H1 (cell line): ENCODE measurements around the gene HOXA10. TPM values are rescaled to one million over a fixed set of nuclear protein-coding genes. Genes with fewer than 3 reads are reported as not detected.

Experiments used
- CTCF ChIA-PET: fragments of 300-600 bp; sonication (Branson Sonifier 250); formaldehyde crosslinking; loops from one replicate; lab custom pipeline; 2021; ENCODE audit not compliant: partially characterized antibody; lab: Charles Lee
- POLR2A ChIA-PET: fragments of 300-600 bp; sonication (Branson Sonifier 250); formaldehyde crosslinking; loops from one replicate; lab custom pipeline; 2021; ENCODE audit warnings: inconsistent platforms; ENCODE audit not compliant: partially characterized antibody; lab: Charles Lee
- DNase-seq, 2 experiments: peaks; one replicate each; pipeline versions ENCODE4 v3.0.0 to v3.0.0-alpha.2; 2010 to 2022; ENCODE audit warnings: low spot score in 2 of 2, low read depth in 1 of 2, mixed read lengths in 1 of 2
- FAIRE-seq: peaks from 2 replicates; lab custom pipeline; 2011; peaks lifted over from hg19 to GRCh38; lab: Jason Lieb, UNC
- H2AFZ ChIP-seq: 2 replicates; pipeline ENCODE4 v1.8.1; 2012; ENCODE audit warnings: low read length, inconsistent platforms
- H2AK5ac ChIP-seq: 2 replicates; pipeline ENCODE4 v1.6.1; 2013; ENCODE audit warnings: low read depth, low read length
- H2BK120ac ChIP-seq: replicated peaks from 2 replicates; pipeline ENCODE3; 2013; ENCODE audit warnings: low read depth, low read length, inconsistent platforms
- H2BK12ac ChIP-seq: 2 replicates; pipeline ENCODE4 v1.6.1; 2013; ENCODE audit warnings: low read depth, low read length
- H2BK15ac ChIP-seq: 2 replicates; pipeline ENCODE4 v1.6.1; 2013; ENCODE audit warnings: low read length
- H2BK20ac ChIP-seq: 2 replicates; pipeline ENCODE4 v1.6.1; 2013; ENCODE audit warnings: low read length
- H2BK5ac ChIP-seq: 2 replicates; pipeline ENCODE4 v1.6.1; 2013; ENCODE audit warnings: low read depth, low read length
- H3K14ac ChIP-seq: 2 replicates; pipeline ENCODE4 v1.6.1; 2013; ENCODE audit warnings: inconsistent platforms; ENCODE audit not compliant: insufficient read length
- H3K18ac ChIP-seq: 2 replicates; pipeline ENCODE4 v1.6.1; 2013; ENCODE audit warnings: low read length; ENCODE audit errors: extremely low read depth
- H3K23ac ChIP-seq: 2 replicates; pipeline ENCODE4 v1.6.1; 2013; ENCODE audit warnings: inconsistent platforms; ENCODE audit not compliant: insufficient read length
- H3K23me2 ChIP-seq: 2 replicates; pipeline ENCODE4 v1.6.1; 2013; ENCODE audit warnings: low read depth, low read length
- H3K27ac ChIP-seq: 2 replicates; pipeline ENCODE4 v1.6.1; 2011; ENCODE audit warnings: low read depth, low read length, inconsistent platforms
- H3K27me3 ChIP-seq, 4 experiments: replicated peaks in 1 of 4; 1 replicate in 1 of 4; 2 replicates in 3 of 4; pipeline versions ENCODE4 v1.6.1 to v1.8.1; 2011 to 2013; ENCODE audit warnings: low read length in 3 of 4, mild to moderate bottlenecking in 3 of 4, inconsistent platforms in 2 of 4, mixed read lengths in 2 of 4, moderate library complexity in 1 of 4; ENCODE audit not compliant: control insufficient read depth in 3 of 4, insufficient read depth in 3 of 4; ENCODE audit errors: extremely low read depth in 1 of 4
- H3K36me3 ChIP-seq, 4 experiments: 2 replicates each; pipeline versions ENCODE4 v1.6.1 to v1.8.1; 2011 to 2013; ENCODE audit warnings: mild to moderate bottlenecking in 4 of 4, low read length in 3 of 4, moderate library complexity in 2 of 4, control low read depth in 1 of 4, inconsistent platforms in 1 of 4; ENCODE audit not compliant: insufficient read depth in 4 of 4, control insufficient read depth in 2 of 4
- H3K4ac ChIP-seq: replicated peaks from 2 replicates; pipeline ENCODE3; 2013; ENCODE audit warnings: low read length, low read depth, mixed read lengths, inconsistent platforms; ENCODE audit not compliant: insufficient read length
- H3K4me1 ChIP-seq, 4 experiments: replicated peaks in 1 of 4; 1 replicate in 1 of 4; 2 replicates in 3 of 4; pipeline versions ENCODE4 v1.6.1 to v1.8.1; 2011 to 2013; ENCODE audit warnings: low read length in 3 of 4, inconsistent platforms in 2 of 4, mixed read lengths in 1 of 4; ENCODE audit not compliant: insufficient read depth in 4 of 4, control insufficient read depth in 3 of 4
- H3K4me2 ChIP-seq, 2 experiments: 2 replicates each; pipeline versions ENCODE4 v1.6.1 to v1.8.1; 2011 to 2013; ENCODE audit warnings: low read depth in 2 of 2, low read length in 2 of 2, control low read depth in 1 of 2, inconsistent platforms in 1 of 2, mild to moderate bottlenecking in 1 of 2; ENCODE audit not compliant: insufficient read depth in 1 of 2
- H3K4me3 ChIP-seq, 4 experiments: fragments of 200-600, 300-600 bp in 1 of 4; sonication (generic), shearing (Covaris generic), sonication (Bioruptor Twin) in 1 of 4; 2 replicates each; pipeline versions ENCODE4 v1.5.1 to v1.8.1; 2011 to 2016; ENCODE audit warnings: low read length in 4 of 4, low read depth in 3 of 4, control low read depth in 2 of 4, inconsistent platforms in 2 of 4, mild to moderate bottlenecking in 2 of 4, mixed read lengths in 1 of 4, moderate library complexity in 1 of 4; ENCODE audit not compliant: insufficient read depth in 2 of 4; ENCODE audit errors: extremely low read depth in 1 of 4
- H3K56ac ChIP-seq: replicated peaks from 2 replicates; pipeline ENCODE3; 2013; ENCODE audit warnings: low read depth, mild to moderate bottlenecking, mixed read lengths, low read length, inconsistent platforms; ENCODE audit not compliant: insufficient read length
- H3K79me1 ChIP-seq: 2 replicates; pipeline ENCODE4 v1.6.1; 2013; ENCODE audit warnings: low read depth, low read length, control low read depth
- H3K79me2 ChIP-seq, 2 experiments: 2 replicates each; pipeline versions ENCODE4 v1.6.1 to v1.8.1; 2012 to 2013; ENCODE audit warnings: low read length in 2 of 2, mild to moderate bottlenecking in 2 of 2, inconsistent platforms in 1 of 2; ENCODE audit not compliant: insufficient read depth in 2 of 2, control insufficient read depth in 1 of 2
- H3K9ac ChIP-seq, 4 experiments: replicated peaks in 1 of 4; 1 replicate in 1 of 4; 2 replicates in 3 of 4; pipeline versions ENCODE4 v1.6.1 to v1.8.1; 2011 to 2013; ENCODE audit warnings: low read depth in 3 of 4, low read length in 3 of 4, control low read depth in 2 of 4, mild to moderate bottlenecking in 2 of 4, moderate library complexity in 2 of 4, inconsistent platforms in 1 of 4; ENCODE audit errors: extremely low read depth in 1 of 4
- H3K9me3 ChIP-seq, 2 experiments: 2 replicates each; pipeline versions ENCODE4 v1.6.1 to v1.8.1; 2012 to 2013; ENCODE audit warnings: mild to moderate bottlenecking in 2 of 2, moderate library complexity in 2 of 2, control low read depth in 1 of 2, inconsistent platforms in 1 of 2, low read depth in 1 of 2, low read length in 1 of 2, mixed read lengths in 1 of 2; ENCODE audit not compliant: insufficient read depth in 2 of 2
- H4K20me1 ChIP-seq, 2 experiments: replicated peaks in 1 of 2; 2 replicates each; pipeline versions ENCODE3 to v1.8.1; 2011 to 2013; ENCODE audit warnings: inconsistent platforms in 2 of 2, low read length in 2 of 2, mild to moderate bottlenecking in 1 of 2; ENCODE audit not compliant: insufficient read depth in 2 of 2, control insufficient read depth in 1 of 2
- H4K5ac ChIP-seq: 2 replicates; pipeline ENCODE4 v1.6.1; 2013; ENCODE audit warnings: low read length, low read depth, mixed read lengths, inconsistent platforms; ENCODE audit not compliant: insufficient read length
- H4K8ac ChIP-seq: 2 replicates; pipeline ENCODE4 v1.8.0; 2013; ENCODE audit warnings: mild to moderate bottlenecking, moderate library complexity, low read length, inconsistent platforms; ENCODE audit not compliant: insufficient read depth; ENCODE audit errors: extremely low read depth
- H4K91ac ChIP-seq: replicated peaks from 2 replicates; pipeline ENCODE3; 2013; ENCODE audit warnings: low read length, mixed read lengths, inconsistent platforms; ENCODE audit not compliant: insufficient read length
- CBX5 ChIP-seq: fragments of 300-800, 300-1000 bp; sonication (generic); IDR thresholded peaks from 2 replicates; pipeline ENCODE4 v1.7.1; 2016; ENCODE audit warnings: antibody characterized with exemption, low read length, low read depth
- GTF2F1 ChIP-seq: IDR thresholded peaks from 2 replicates; pipeline ENCODE4 v1.6.1; 2012; ENCODE audit warnings: low read depth, low read length, improper control_type of control experiment, borderline replicate concordance
- PHF8 ChIP-seq: fragments of 200-600 bp; sonication (generic); conservative IDR thresholded peaks from 2 replicates; pipeline ENCODE4 v1.7.1; 2012; ENCODE audit warnings: low read depth, mild to moderate bottlenecking, inconsistent platforms, low read length, moderate library complexity
- RAD21 ChIP-seq, 2 experiments: IDR thresholded peaks in 1 of 2; conservative IDR thresholded peaks in 1 of 2; 2 replicates each; pipeline ENCODE4 v1.6.1; 2011; ENCODE audit warnings: low read depth in 2 of 2, low read length in 2 of 2, improper control_type of control experiment in 1 of 2, inconsistent platforms in 1 of 2, mild to moderate bottlenecking in 1 of 2, moderate library complexity in 1 of 2
- RBBP5 ChIP-seq: IDR thresholded peaks from 2 replicates; pipeline ENCODE4 v1.7.1; 2012; ENCODE audit warnings: low read depth, mild to moderate bottlenecking, inconsistent platforms, low read length, moderate library complexity, borderline replicate concordance
- RXRA ChIP-seq: IDR thresholded peaks from 2 replicates; pipeline ENCODE4 v1.6.1; 2011; ENCODE audit warnings: low read depth, mild to moderate bottlenecking, low read length, moderate library complexity; ENCODE audit not compliant: insufficient read depth
- SRF ChIP-seq: IDR thresholded peaks from 2 replicates; pipeline ENCODE4 v1.6.1; 2011; ENCODE audit warnings: mild to moderate bottlenecking, low read depth, low read length, moderate library complexity
- TAF7 ChIP-seq: optimal IDR thresholded peaks from 2 replicates; pipeline ENCODE3; 2011; ENCODE audit warnings: low read depth, mild to moderate bottlenecking, inconsistent platforms, low read length, moderate library complexity, borderline replicate concordance
- WGBS, 2 experiments: shearing (Covaris generic) in 1 of 2; methylation state at CpG; one replicate each; pipeline versions ENCODE4 v1.1.6 to v1.1.7; 2013 to 2015; ENCODE audit warnings: low lambda C conversion rate in 2 of 2, mixed read lengths in 2 of 2, inconsistent platforms in 1 of 2, low coverage in 1 of 2, missing lambda C conversion rate in 1 of 2; ENCODE audit not compliant: insufficient replicate concordance in 2 of 2, insufficient coverage in 1 of 2, insufficient read length in 1 of 2; ENCODE audit errors: extremely low coverage in 1 of 2, missing lambda C conversion rate in 1 of 2; 5-methylcytosine and 5-hydroxymethylcytosine counted together
- polyA plus RNA-seq, 7 experiments: library from polyadenylated mRNA; depleted of rRNA in 3 of 7; stranded (reverse) in 5 of 7; unstranded in 2 of 7; fragments of >200 nt in 5 of 7; fragments of 200-250 nt in 2 of 7; gene quantifications; 1 replicate in 5 of 7; 2 replicates in 1 of 7; 4 replicates in 1 of 7; pipeline versions ENCODE4 v1.2.1 to v1.2.3, GENCODE V29; 2011 to 2013; ENCODE audit warnings: missing spikeins in 2 of 7, mixed read lengths in 2 of 7
- total RNA-seq: library from RNA; stranded (reverse); fragmentation: NEBNext Ultra II Directional; extraction: Animal tissue kit (Norgen Biotek cat#: 25700); gene quantifications from 2 replicates; pipeline ENCODE4 v1.2.1, GENCODE V29; 2021
- TF ChIP-seq, protein P1 (sequence below): IDR thresholded peaks from 2 replicates; pipeline ENCODE4 v1.6.1; 2011; ENCODE audit warnings: low read length, improper control_type of control experiment

The HOXA10 gene
- total and polyA plus RNA-seq, 2 of the 8 experiments (the other 6 are each of a cell fraction or from before 2014, with no cell fraction given) = not detected

DNA sequence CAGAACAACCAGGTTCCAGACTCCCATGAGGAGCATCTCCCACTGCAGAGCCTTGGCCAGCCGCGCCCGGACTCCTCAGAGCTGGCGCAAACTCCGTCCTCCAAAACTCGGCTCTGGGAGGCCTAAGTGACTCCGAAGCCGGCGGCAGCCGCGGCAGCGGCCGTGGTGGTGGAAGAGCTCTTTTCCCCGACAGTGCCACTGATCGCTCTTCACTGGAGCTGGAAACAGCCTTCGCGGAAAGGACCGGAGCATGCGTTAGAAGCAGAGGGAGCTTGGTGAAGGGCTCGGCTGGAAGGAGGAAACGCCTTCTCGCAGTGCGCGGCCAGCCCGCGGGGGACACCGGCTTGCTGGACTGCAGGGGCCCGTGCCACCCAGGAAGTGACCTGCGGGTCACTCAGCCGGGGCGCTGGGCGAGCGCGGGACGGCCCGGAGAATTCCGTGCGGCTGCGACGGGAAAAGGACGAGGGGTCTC is 30.8 kb upstream of the HOXA10 start:
- CTCF ChIA-PET = interaction anchor here (0.6 to 1.6 kb wide), 9 partner anchors 9 to 570 kb away, joined by 3 to 7 read pairs (median 3); no protein-coding TSS in a partner anchor
- Histone ChIP-seq H3K79me2 (no peaks in the 10 kb centered on the region), H3K36me3 (peaks cover 0 to 11% (median 0%) of the 10 kb centered on the region in 4 experiments; a peak in 1 of 8 replicates), H3K9ac (no peak overlapping the region), H3K4ac (no peak overlapping the region), H4K8ac (peak overlapping the region; percentile 65; the same call in 1 of the 2 replicates), H2BK12ac (0 out of 2 replicates have a peak overlapping the region, but pooled peaks have one; percentile 81), H3K4me1 (peaks cover 0 to 4% (median 1%) of the 10 kb centered on the region in 4 experiments; a peak in 4 of 7 replicates), H2BK120ac (no peak overlapping the region), H3K18ac (no peak overlapping the region; the same call in 1 of the 2 replicates), H4K20me1 (peaks cover 30 to 47% of the 10 kb centered on the region in 2 experiments), H2BK20ac (no peak overlapping the region), H3K4me2 (peak overlapping the region; percentile 13 to 34; a peak in 3 of 4 replicates), H2BK15ac (no peak overlapping the region), H3K23ac (no peak overlapping the region), H3K9me3 (no peaks in the 10 kb centered on the region), H3K4me3 (no peak overlapping the region), H3K27ac (no peak overlapping the region), H2BK5ac (no peak overlapping the region), H2AK5ac (no peak overlapping the region), H3K14ac (no peak overlapping the region), H4K5ac (no peak overlapping the region), H3K27me3 (peaks cover 97 to 100% (median 100%) of the 10 kb centered on the region in 4 experiments), H4K91ac (no peak overlapping the region), H3K23me2 (no peaks in the 10 kb centered on the region; the same call in 1 of the 2 replicates), H2AFZ (no peak overlapping the region), H3K56ac (no peak overlapping the region), H3K79me1 (no peaks in the 10 kb centered on the region; the same call in 1 of the 2 replicates)
- DNase-seq (peak in 1 of 2 experiments; percentile 61), FAIRE-seq (no peak)
- 7% methylated on average over 38 of the region's 41 CpGs; no CpG with 5 or more reads in 1 of the 2 experiments for WGBS, 2 experiments
- POLR2A ChIA-PET = interaction anchor here (1.2 kb wide), 1 partner anchor 34 kb away, joined by 3 read pairs; no protein-coding TSS in a partner anchor
- TF ChIP-seq RBBP5 (no peak), RAD21 (IDR thresholded peaks at IDR 0.05 in 1 of 2, conservative IDR thresholded peaks at IDR 0.05 in 1 of 2; ENCODE audit: low read depth in 2 of 2, low read length in 2 of 2) (no peak), GTF2F1 (no peak), SRF (no peak), TAF7 (no peak), PHF8 (no peak), RXRA (no peak), CBX5 (no peak)
- TF ChIP-seq, protein P1, sequence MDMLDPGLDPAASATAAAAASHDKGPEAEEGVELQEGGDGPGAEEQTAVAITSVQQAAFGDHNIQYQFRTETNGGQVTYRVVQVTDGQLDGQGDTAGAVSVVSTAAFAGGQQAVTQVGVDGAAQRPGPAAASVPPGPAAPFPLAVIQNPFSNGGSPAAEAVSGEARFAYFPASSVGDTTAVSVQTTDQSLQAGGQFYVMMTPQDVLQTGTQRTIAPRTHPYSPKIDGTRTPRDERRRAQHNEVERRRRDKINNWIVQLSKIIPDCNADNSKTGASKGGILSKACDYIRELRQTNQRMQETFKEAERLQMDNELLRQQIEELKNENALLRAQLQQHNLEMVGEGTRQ = no peak
